GM23338 (cell line): ENCODE measurements around the gene KLHL13.

Source experiments
- CTCF ChIP-seq, 2 experiments: fragments of 200-600 bp in 1 of 2; sonication (generic) in 1 of 2; conservative IDR thresholded peaks; 2 replicates each; pipeline versions ENCODE4 v1.5.1 to v1.6.1; 2016 to 2017; ENCODE audit warnings: antibody characterized with exemption in 2 of 2, low read depth in 2 of 2, mild to moderate bottlenecking in 2 of 2, moderate library complexity in 1 of 2
- EZH2phosphoT487 ChIP-seq: fragments of 200-600 bp; sonication (generic); IDR thresholded peaks from one replicate; pipeline ENCODE4 v1.8.1; 2018; ENCODE audit warnings: antibody characterized with exemption; ENCODE audit not compliant: unreplicated experiment
- POLR2AphosphoS5 ChIP-seq: IDR thresholded peaks from 2 replicates; pipeline ENCODE4 v1.6.1; 2016; ENCODE audit warnings: antibody characterized with exemption, low read depth

DNA sequence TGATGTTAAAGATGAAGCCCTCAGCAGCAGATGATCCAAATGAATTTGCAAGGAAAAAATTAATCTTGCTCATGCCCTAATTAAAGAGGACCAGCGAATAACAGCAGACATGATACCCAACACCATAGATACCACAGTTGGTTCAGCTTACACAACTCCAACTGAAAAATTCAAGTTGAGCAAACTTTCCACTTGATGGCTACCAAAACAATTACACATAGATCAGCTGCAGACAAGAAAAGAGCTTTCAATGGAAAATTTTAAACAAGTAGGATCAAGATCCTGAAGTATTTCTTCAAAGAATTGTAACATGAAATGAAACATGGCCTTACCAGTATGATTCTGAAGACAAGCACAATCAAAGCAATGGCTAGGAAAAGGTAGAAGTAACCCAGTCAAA, 90.0 kb downstream of the KLHL13 start:
- TF ChIP-seq POLR2AphosphoS5 (no peak), EZH2phosphoT487 (no peak), CTCF (conservative IDR thresholded peaks at IDR 0.05; ENCODE audit: low read depth in 2 of 2) (no peak)
